ENCODE data around the gene TOR2A.

TOR2A gene

GRCh38 chr9:127707766-127708165 lies 27.3 kb downstream of the TOR2A start:
- TF ChIP-seq, protein P1, sequence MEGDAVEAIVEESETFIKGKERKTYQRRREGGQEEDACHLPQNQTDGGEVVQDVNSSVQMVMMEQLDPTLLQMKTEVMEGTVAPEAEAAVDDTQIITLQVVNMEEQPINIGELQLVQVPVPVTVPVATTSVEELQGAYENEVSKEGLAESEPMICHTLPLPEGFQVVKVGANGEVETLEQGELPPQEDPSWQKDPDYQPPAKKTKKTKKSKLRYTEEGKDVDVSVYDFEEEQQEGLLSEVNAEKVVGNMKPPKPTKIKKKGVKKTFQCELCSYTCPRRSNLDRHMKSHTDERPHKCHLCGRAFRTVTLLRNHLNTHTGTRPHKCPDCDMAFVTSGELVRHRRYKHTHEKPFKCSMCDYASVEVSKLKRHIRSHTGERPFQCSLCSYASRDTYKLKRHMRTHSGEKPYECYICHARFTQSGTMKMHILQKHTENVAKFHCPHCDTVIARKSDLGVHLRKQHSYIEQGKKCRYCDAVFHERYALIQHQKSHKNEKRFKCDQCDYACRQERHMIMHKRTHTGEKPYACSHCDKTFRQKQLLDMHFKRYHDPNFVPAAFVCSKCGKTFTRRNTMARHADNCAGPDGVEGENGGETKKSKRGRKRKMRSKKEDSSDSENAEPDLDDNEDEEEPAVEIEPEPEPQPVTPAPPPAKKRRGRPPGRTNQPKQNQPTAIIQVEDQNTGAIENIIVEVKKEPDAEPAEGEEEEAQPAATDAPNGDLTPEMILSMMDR (IDR thresholded peaks at IDR 0.05; ENCODE audit: low read depth, low read length) = no peak
- no peak for DNase-seq (ENCODE audit: low read depth in 2 of 2)
- H3K4me3 ChIP-seq (replicated peaks in 1 of 2; ENCODE audit: low read depth in 2 of 2, low read length in 2 of 2) = no peak overlapping the region

DNA sequence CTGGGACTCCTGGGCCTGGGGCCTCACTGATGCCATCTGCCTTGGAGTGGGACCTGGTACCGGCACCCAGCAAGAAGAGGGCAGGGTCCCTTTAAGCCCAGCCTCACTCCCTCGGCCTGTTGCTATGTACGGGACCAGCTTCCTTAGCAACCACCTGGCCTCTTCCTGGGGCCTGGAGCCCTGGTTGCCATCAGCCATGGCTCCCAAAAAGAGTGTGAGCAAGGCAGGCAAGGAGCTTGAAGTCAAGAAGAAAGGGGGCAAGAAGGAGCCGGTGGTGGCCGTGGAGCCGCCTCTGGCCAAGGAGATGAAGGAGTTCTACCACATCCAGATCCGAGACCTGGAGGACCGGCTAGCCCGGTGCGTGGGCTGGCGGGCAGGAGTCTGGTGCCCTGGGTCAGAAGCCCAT lies 28.3 kb downstream of the TOR2A start, which contains the start of gene CFAP157:
Gene CFAP157 (plus strand): TSS at position 153 of the 406 bp plus-strand sequence. CDS start 44 bp downstream, at position 197.
- peak in 1 of 2 donors; percentile 32 for DNase-seq (ENCODE audit: low read depth in 2 of 2)
- no peak within 1 kb of the TSS for H3K4me3 ChIP-seq (replicated peaks in 1 of 2; ENCODE audit: low read depth in 2 of 2, low read length in 2 of 2)
- TF ChIP-seq, protein P1 (IDR thresholded peaks at IDR 0.05; ENCODE audit: low read depth, low read length) = no peak

GRCh38 chr9:127705577-127706379 lies 29.3 kb downstream of the TOR2A start:
- no peak for DNase-seq (ENCODE audit: low read depth in 2 of 2)
- no peak overlapping the region for H3K4me3 ChIP-seq (replicated peaks in 1 of 2; ENCODE audit: low read depth in 2 of 2, low read length in 2 of 2)
- TF ChIP-seq, protein P1 (IDR thresholded peaks at IDR 0.05; ENCODE audit: low read depth, low read length) = no peak

DNA sequence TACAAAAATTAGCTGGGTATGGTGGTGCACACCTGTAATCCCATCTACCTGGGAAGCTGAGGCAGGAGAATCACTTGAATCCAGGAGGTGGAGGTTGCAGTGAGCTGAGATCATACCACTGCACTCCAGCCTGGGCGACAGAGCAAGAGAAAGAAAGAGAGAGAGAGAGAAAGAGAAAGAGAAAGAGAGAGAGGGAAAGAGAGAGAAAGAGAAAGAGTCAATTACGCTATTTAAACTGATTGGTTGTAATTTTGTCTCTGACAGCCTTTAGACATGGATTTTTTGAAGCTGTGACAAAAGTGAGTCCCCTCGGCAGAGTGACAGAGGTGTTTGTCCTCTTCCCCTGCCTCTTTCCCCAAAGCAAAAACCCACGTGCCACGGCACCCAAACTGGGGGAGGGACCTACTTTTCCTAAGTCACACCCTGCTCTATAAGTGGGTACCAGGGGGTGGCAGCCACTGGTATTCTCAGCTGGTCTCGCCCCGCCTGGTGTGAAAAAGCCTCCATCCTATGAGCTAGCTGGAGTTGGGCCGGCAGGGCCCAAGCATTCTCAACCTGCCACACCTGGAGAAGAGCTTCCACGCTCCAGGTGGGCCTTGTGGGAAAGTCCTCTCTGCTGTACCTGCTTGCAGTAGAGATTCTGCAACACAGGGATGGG lies 31.7 kb downstream of the TOR2A start:
- TF ChIP-seq, protein P1 (IDR thresholded peaks at IDR 0.05; ENCODE audit: low read depth, low read length) = no peak
- H3K4me3 ChIP-seq (replicated peaks in 1 of 2; ENCODE audit: low read depth in 2 of 2, low read length in 2 of 2) = no peak overlapping the region
- DNase-seq (ENCODE audit: low read depth in 2 of 2) = no peak

DNA sequence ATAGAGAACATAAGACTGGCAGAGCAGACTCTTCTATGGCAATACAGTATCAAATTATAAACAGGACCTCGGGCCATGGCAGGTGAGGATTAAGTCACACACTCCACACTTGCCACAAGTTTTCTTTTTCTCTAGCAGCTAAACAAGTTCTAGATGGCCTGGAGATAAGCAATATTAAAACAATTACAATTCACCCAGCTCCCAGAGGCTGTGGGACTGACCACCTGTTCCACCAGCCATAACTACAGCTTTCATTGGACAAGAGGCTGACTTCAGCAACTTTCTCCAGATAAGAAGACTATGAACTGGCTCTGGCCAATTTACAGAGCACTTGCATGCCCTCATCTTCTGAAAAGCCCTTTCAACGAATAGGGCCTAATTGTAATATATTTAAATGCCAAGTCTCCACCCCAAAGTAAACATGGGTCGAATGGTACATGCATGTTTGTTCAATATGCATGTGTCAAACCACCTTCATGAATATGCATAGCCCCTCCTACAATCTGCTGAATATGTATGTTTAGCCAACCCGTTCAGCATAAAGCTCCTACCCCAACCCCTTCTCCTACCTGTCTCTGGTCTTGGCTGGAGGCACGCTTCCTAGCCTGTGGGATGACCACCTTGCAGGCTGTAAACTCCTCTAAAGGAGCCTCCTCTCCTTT lies 34.4 kb downstream of the TOR2A start:
- TF ChIP-seq, protein P1 (IDR thresholded peaks at IDR 0.05; ENCODE audit: low read depth, low read length) = no peak
- H3K4me3 ChIP-seq (replicated peaks in 1 of 2; ENCODE audit: low read depth in 2 of 2, low read length in 2 of 2) = no peak overlapping the region
- DNase-seq (ENCODE audit: low read depth in 2 of 2) = no peak

DNA sequence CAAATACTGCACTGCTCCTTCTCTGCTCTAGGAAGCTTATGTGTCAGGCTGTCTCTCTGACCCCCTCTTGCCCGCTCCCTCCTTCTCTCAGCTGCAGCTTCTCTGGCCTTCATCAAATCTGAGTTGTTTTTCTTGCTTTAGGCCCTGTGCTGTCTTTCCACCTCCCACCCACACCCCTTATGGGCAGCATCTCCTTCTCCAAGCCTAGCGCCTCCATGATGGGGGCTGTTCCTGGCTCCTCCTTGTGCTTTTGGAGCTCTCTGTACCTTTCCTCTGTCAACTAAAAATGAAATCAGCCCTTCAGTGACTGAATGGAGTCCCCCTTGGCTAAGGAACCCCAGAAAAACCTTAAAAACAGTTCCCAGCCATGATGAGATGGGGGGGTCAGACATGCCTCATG lies 35.0 kb downstream of the TOR2A start:
- H3K4me3 ChIP-seq (replicated peaks in 1 of 2; ENCODE audit: low read depth in 2 of 2, low read length in 2 of 2) = no peak overlapping the region
- TF ChIP-seq, protein P1 (IDR thresholded peaks at IDR 0.05; ENCODE audit: low read depth, low read length) = no peak
- DNase-seq (ENCODE audit: low read depth in 2 of 2) = no peak
